Thymus (tissue), 11 donors: Measurements from ENCODE around the gene CSTPP1. TPM values are rescaled to one million over a fixed set of nuclear protein-coding genes. Genes with fewer than 3 reads are reported as not detected.

Experiments used
- DNase-seq, 9 donors: peaks; one replicate each; pipeline ENCODE4 v3.0.0-alpha.2; 2013; ENCODE audit warnings: low spot score in 9 of 9, low read depth in 6 of 9, missing footprints in 1 of 9
- H3K27ac ChIP-seq, 2 donors: one replicate each; pipeline ENCODE4 v1.5.1; 2013; ENCODE audit warnings: control low read depth in 1 of 2, low read depth in 1 of 2, low read length in 1 of 2, mild to moderate bottlenecking in 1 of 2, moderate library complexity in 1 of 2
- H3K27me3 ChIP-seq, 2 donors: one replicate each; pipeline ENCODE4 v1.5.1; 2013; ENCODE audit warnings: low read length in 1 of 2; ENCODE audit not compliant: control insufficient read depth in 2 of 2, insufficient read depth in 1 of 2
- H3K36me3 ChIP-seq, 2 donors: one replicate each; pipeline ENCODE4 v1.5.1; 2013; ENCODE audit warnings: low read length in 1 of 2, mild to moderate bottlenecking in 1 of 2, moderate library complexity in 1 of 2; ENCODE audit not compliant: control insufficient read depth in 2 of 2, insufficient read depth in 2 of 2
- H3K4me1 ChIP-seq, 2 donors: one replicate each; pipeline ENCODE4 v1.5.1; 2013; ENCODE audit warnings: low read length in 2 of 2; ENCODE audit not compliant: control insufficient read depth in 2 of 2, insufficient read depth in 2 of 2
- H3K4me3 ChIP-seq, 2 donors: one replicate each; pipeline ENCODE4 v1.5.1; 2013; ENCODE audit warnings: low read length in 2 of 2, control low read depth in 1 of 2, mild to moderate bottlenecking in 1 of 2
- H3K9me3 ChIP-seq, 2 donors: one replicate each; pipeline ENCODE4 v1.5.1; 2013; ENCODE audit warnings: low read length in 1 of 2, mild to moderate bottlenecking in 1 of 2; ENCODE audit not compliant: control insufficient read depth in 2 of 2, insufficient read depth in 1 of 2
- WGBS: extraction: QIAGEN DNeasy Blood & Tissue Kit; methylation state at CpG from one replicate; pipeline ENCODE4 v1.1.7; 2013; 5-methylcytosine and 5-hydroxymethylcytosine counted together
- polyA plus RNA-seq: library from polyadenylated mRNA; stranded (reverse); fragments of 200-250 nt; gene quantifications from one replicate; pipeline ENCODE4 v1.2.3, GENCODE V29; 2013
- total RNA-seq: library from RNA; stranded (reverse); fragments of 120-200 nt; gene quantifications from one replicate; pipeline ENCODE4 v1.2.4, GENCODE V29; 2013
- donor health status: healthy.

CSTPP1 gene
- total and polyA plus RNA-seq, 2 donors = 15.8 to 16.0 TPM

GRCh38 chr11:47028195-47029093, 91.9 kb downstream of the CSTPP1 start:
- no peak for DNase-seq
- Histone ChIP-seq H3K27me3 (no peaks in the 10 kb centered on the region), H3K4me1 (no peaks in the 10 kb centered on the region), H3K4me3 (no peak overlapping the region), H3K27ac (no peak overlapping the region), H3K36me3 (no peaks in the 10 kb centered on the region), H3K9me3 (no peaks in the 10 kb centered on the region)
- WGBS = 87% methylated on average over 9 of the region's 9 CpGs

GRCh38 chr11:47033439-47033838, 96.9 kb downstream of the CSTPP1 start:
- H3K4me1 ChIP-seq = no peaks in the 10 kb centered on the region
- H3K9me3 ChIP-seq = no peaks in the 10 kb centered on the region
- H3K27ac ChIP-seq = no peak overlapping the region
- no peaks in the 10 kb centered on the region for H3K27me3 ChIP-seq
- H3K36me3 ChIP-seq = no peaks in the 10 kb centered on the region
- 93% methylated on average over 2 of the region's 2 CpGs for WGBS
- DNase-seq = no peak
- no peak overlapping the region for H3K4me3 ChIP-seq

- no peak overlapping the region for H3K4me3 ChIP-seq
- no peaks in the 10 kb centered on the region for H3K27me3 ChIP-seq
- DNase-seq = no peak
- no peak overlapping the region for H3K27ac ChIP-seq
- no peaks in the 10 kb centered on the region for H3K36me3 ChIP-seq
- no peaks in the 10 kb centered on the region for H3K4me1 ChIP-seq
- no peaks in the 10 kb centered on the region for H3K9me3 ChIP-seq
Observed at GRCh38 chr11:47034091-47034490, 97.5 kb downstream of the CSTPP1 start.

GRCh38 chr11:47035108-47035507, 98.5 kb downstream of the CSTPP1 start:
- DNase-seq = no peak
- Histone ChIP-seq H3K36me3 (no peaks in the 10 kb centered on the region), H3K4me3 (no peak overlapping the region), H3K27ac (no peak overlapping the region), H3K9me3 (no peaks in the 10 kb centered on the region), H3K27me3 (no peaks in the 10 kb centered on the region), H3K4me1 (no peaks in the 10 kb centered on the region)
- WGBS = 95% methylated on average over 5 of the region's 5 CpGs

GRCh38 chr11:47044119-47044518, 107.6 kb downstream of the CSTPP1 start:
- 97% methylated on average over 6 of the region's 6 CpGs for WGBS
- no peak for DNase-seq
- Histone ChIP-seq H3K27ac (no peak overlapping the region), H3K36me3 (no peaks in the 10 kb centered on the region), H3K27me3 (no peaks in the 10 kb centered on the region), H3K4me3 (no peak overlapping the region), H3K9me3 (no peaks in the 10 kb centered on the region), H3K4me1 (no peaks in the 10 kb centered on the region)

- WGBS = 98% methylated on average over 1 of the region's 1 CpG
- Histone ChIP-seq H3K36me3 (peaks cover 0 to 3% of the 10 kb centered on the region in 2 donors), H3K27me3 (no peaks in the 10 kb centered on the region), H3K4me1 (no peaks in the 10 kb centered on the region), H3K27ac (no peak overlapping the region), H3K9me3 (no peaks in the 10 kb centered on the region), H3K4me3 (no peak overlapping the region)
- no peak for DNase-seq
Observed at GRCh38 chr11:47047972-47048371, 111.4 kb downstream of the CSTPP1 start.

GRCh38 chr11:47050284-47050683, 113.7 kb downstream of the CSTPP1 start:
- DNase-seq = no peak
- H3K36me3 ChIP-seq = peaks cover 0 to 4% of the 10 kb centered on the region in 2 donors
- 100% methylated on average over 1 of the region's 1 CpG for WGBS
- no peak overlapping the region for H3K4me3 ChIP-seq
- no peaks in the 10 kb centered on the region for H3K9me3 ChIP-seq
- no peak overlapping the region for H3K27ac ChIP-seq
- H3K4me1 ChIP-seq = no peaks in the 10 kb centered on the region
- no peaks in the 10 kb centered on the region for H3K27me3 ChIP-seq

GRCh38 chr11:47051217-47051616, 114.7 kb downstream of the CSTPP1 start:
- H3K4me1 ChIP-seq = no peaks in the 10 kb centered on the region
- H3K9me3 ChIP-seq = no peaks in the 10 kb centered on the region
- no peak overlapping the region for H3K27ac ChIP-seq
- peaks cover 0 to 4% of the 10 kb centered on the region in 2 donors for H3K36me3 ChIP-seq
- H3K27me3 ChIP-seq = no peaks in the 10 kb centered on the region
- H3K4me3 ChIP-seq = no peak overlapping the region
- DNase-seq = no peak
- WGBS = 97% methylated on average over 1 of the region's 1 CpG

GRCh38 chr11:47052165-47052564, 115.6 kb downstream of the CSTPP1 start:
- no peaks in the 10 kb centered on the region for H3K9me3 ChIP-seq
- no peaks in the 10 kb centered on the region for H3K27me3 ChIP-seq
- H3K36me3 ChIP-seq = peaks cover 0 to 4% of the 10 kb centered on the region in 2 donors
- H3K4me1 ChIP-seq = no peaks in the 10 kb centered on the region
- 98% methylated on average over 7 of the region's 7 CpGs for WGBS
- no peak overlapping the region for H3K27ac ChIP-seq
- DNase-seq = no peak
- H3K4me3 ChIP-seq = no peak overlapping the region
